OCI-LY3 (cell line): ENCODE measurements around the gene VASH2.

Experiments used
- H2AFZ ChIP-seq: fragments of 200-600, 300-600 bp; shearing (Covaris generic); 2 replicates; pipeline ENCODE4 v1.6.0; 2014; ENCODE audit warnings: antibody characterized with exemption, low read depth, low read length
- H3K27ac ChIP-seq: fragments of 200-600, 300-600 bp; sonication (generic); 2 replicates; pipeline ENCODE4 v1.5.1; 2014; ENCODE audit warnings: mild to moderate bottlenecking, low read length, moderate library complexity, mixed read lengths
- H3K27me3 ChIP-seq: fragments of 200-600, 300-600 bp; sonication (generic); 2 replicates; pipeline ENCODE4 v1.6.1; 2014; ENCODE audit warnings: low read depth, low read length, mixed read lengths
- H3K36me3 ChIP-seq: fragments of 200-600, 300-600 bp; sonication (generic); replicated peaks from 2 replicates; pipeline ENCODE3; 2014; ENCODE audit warnings: low read depth, low read length, mixed read lengths
- H3K4me1 ChIP-seq: fragments of 300-600, 200-600 bp; sonication (generic); 2 replicates; pipeline ENCODE4 v1.6.1; 2014; ENCODE audit warnings: low read length, mixed read lengths
- H3K4me2 ChIP-seq: fragments of 200-600, 300-600 bp; sonication (generic); 2 replicates; pipeline ENCODE4 v1.6.1; 2014; ENCODE audit warnings: low read length, mixed read lengths
- H3K4me3 ChIP-seq: fragments of 300-600, 200-600 bp; sonication (generic); 2 replicates; pipeline ENCODE4 v1.5.1; 2014; ENCODE audit warnings: antibody characterized with exemption, mild to moderate bottlenecking, low read length, moderate library complexity
- H3K79me2 ChIP-seq: fragments of 300-600, 200-600 bp; shearing (Covaris generic); 2 replicates; pipeline ENCODE4 v1.6.1; 2014; ENCODE audit warnings: mild to moderate bottlenecking, low read length, mixed read lengths
- H3K9ac ChIP-seq: fragments of 300-600, 200-600 bp; shearing (Covaris generic); 2 replicates; pipeline ENCODE4 v1.6.0; 2014; ENCODE audit warnings: mild to moderate bottlenecking, low read length, moderate library complexity
- H3K9me3 ChIP-seq: fragments of 200-600, 300-600 bp; shearing (Covaris generic); 2 replicates; pipeline ENCODE4 v1.6.1; 2014; ENCODE audit warnings: low read length, mixed read lengths; ENCODE audit not compliant: insufficient read depth
- H4K20me1 ChIP-seq: fragments of 200-600, 300-600 bp; sonication (generic); 2 replicates; pipeline ENCODE4 v1.6.1; 2016; ENCODE audit warnings: low read length, mixed read lengths; ENCODE audit not compliant: insufficient read depth
- EZH2phosphoT487 ChIP-seq: fragments of 200-600 bp; shearing (Covaris generic); IDR thresholded peaks from 2 replicates; pipeline ENCODE4 v1.6.1; 2018; ENCODE audit warnings: antibody characterized with exemption, mixed run types, low read depth
- TF ChIP-seq, protein P1 (sequence below): fragments of 200-600, 300-600 bp; sonication (generic); IDR thresholded peaks from 2 replicates; pipeline ENCODE4 v1.5.1; 2014; ENCODE audit warnings: antibody characterized with exemption, low read length, low read depth

Gene VASH2

GRCh38 chr1:212922016-212922415, 28.3 kb upstream of the VASH2 start:
- Histone ChIP-seq H3K4me2 (no peak overlapping the region), H2AFZ (no peak overlapping the region), H3K27ac (no peak overlapping the region), H3K27me3 (no peaks in the 10 kb centered on the region), H3K4me3 (no peak overlapping the region), H3K79me2 (no peaks in the 10 kb centered on the region), H3K36me3 (no peaks in the 10 kb centered on the region), H3K4me1 (peaks cover 14% of the 10 kb centered on the region), H3K9me3 (no peaks in the 10 kb centered on the region), H4K20me1 (no peaks in the 10 kb centered on the region), H3K9ac (no peak overlapping the region)
- TF ChIP-seq, protein P1, sequence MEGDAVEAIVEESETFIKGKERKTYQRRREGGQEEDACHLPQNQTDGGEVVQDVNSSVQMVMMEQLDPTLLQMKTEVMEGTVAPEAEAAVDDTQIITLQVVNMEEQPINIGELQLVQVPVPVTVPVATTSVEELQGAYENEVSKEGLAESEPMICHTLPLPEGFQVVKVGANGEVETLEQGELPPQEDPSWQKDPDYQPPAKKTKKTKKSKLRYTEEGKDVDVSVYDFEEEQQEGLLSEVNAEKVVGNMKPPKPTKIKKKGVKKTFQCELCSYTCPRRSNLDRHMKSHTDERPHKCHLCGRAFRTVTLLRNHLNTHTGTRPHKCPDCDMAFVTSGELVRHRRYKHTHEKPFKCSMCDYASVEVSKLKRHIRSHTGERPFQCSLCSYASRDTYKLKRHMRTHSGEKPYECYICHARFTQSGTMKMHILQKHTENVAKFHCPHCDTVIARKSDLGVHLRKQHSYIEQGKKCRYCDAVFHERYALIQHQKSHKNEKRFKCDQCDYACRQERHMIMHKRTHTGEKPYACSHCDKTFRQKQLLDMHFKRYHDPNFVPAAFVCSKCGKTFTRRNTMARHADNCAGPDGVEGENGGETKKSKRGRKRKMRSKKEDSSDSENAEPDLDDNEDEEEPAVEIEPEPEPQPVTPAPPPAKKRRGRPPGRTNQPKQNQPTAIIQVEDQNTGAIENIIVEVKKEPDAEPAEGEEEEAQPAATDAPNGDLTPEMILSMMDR: no peak
- TF ChIP-seq EZH2phosphoT487: no peak

DNA sequence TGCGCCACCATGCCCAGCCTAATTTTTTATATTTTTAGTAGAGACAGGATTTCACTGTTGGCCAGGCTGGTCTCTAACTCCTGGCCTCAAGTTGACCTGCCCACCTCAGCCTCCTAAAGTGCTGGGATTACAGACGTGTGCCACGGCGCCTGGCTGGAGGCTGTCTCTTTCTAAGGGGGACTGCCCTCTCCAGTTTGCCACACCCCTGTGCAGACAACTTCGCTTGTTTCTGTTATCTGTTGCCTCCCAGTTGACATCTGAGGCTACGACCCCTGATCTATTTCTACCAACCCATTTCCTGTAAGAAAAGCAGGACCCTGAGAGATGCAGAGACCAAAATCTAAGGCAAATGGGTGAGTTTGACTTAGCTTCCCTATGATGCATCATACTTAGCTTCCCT, 24.0 kb upstream of the VASH2 start:
- no peak for TF ChIP-seq EZH2phosphoT487
- TF ChIP-seq, protein P1: no peak
- H3K79me2 ChIP-seq: no peaks in the 10 kb centered on the region
- H4K20me1 ChIP-seq: no peaks in the 10 kb centered on the region
- H3K9ac ChIP-seq: no peak overlapping the region
- no peaks in the 10 kb centered on the region for H3K27me3 ChIP-seq
- H3K4me3 ChIP-seq: no peak overlapping the region
- H3K27ac ChIP-seq: no peak overlapping the region
- H3K4me2 ChIP-seq: no peak overlapping the region
- peaks cover 39% of the 10 kb centered on the region for H3K4me1 ChIP-seq
- H3K36me3 ChIP-seq: no peaks in the 10 kb centered on the region
- no peaks in the 10 kb centered on the region for H3K9me3 ChIP-seq
- no peak overlapping the region for H2AFZ ChIP-seq

GRCh38 chr1:212928323-212929291, 21.7 kb upstream of the VASH2 start:
- Histone ChIP-seq H3K9ac (peak overlapping the region; percentile 65), H3K4me3 (peak overlapping the region; percentile 45), H3K4me1 (peaks cover 45% of the 10 kb centered on the region), H2AFZ (peak overlapping the region; percentile 56; the same call in 1 of the 2 replicates), H3K27me3 (no peaks in the 10 kb centered on the region), H4K20me1 (no peaks in the 10 kb centered on the region), H3K4me2 (peak overlapping the region; percentile 67), H3K27ac (peak overlapping the region; percentile 91), H3K9me3 (no peaks in the 10 kb centered on the region), H3K79me2 (no peaks in the 10 kb centered on the region), H3K36me3 (no peaks in the 10 kb centered on the region)
- TF ChIP-seq EZH2phosphoT487: no peak
- TF ChIP-seq, protein P1: no peak

DNA sequence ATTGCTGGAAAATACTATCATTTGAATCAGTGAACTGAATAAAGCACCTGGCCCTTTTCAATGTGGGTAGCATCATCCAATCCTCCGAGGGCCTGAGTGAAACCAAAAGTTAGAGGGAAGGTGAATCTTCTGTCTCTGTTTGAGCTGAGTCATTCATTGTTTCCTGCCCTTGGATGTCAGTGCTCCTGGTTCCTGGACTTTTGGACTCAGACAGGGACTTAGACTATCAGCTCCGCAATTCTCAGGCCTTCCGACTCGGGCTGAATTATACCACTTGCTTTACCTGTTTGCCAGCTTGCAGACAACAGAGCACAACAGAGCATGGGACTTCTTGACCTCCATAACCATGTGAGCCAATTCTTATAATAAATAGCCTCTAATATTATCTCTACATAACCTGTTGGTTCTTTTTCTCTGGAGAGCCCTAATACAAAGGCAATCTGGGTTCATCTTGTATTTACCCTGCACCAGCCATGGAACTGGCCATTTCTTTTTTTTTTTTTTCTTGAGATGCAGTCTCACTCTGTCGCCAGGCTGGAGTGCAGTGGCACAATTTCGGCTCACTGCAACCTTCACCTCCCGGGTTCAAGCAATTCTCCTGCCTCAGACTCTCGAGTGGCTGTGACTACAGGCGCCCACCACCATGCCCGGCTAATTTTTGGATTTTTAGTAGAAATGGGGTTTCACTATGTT, 19.2 kb upstream of the VASH2 start:
- Histone ChIP-seq H3K4me2 (peak overlapping the region; percentile 27), H3K9me3 (no peaks in the 10 kb centered on the region), H3K4me1 (peaks cover 48% of the 10 kb centered on the region), H3K27ac (peak overlapping the region; percentile 27; the same call in 1 of the 2 replicates), H3K27me3 (no peaks in the 10 kb centered on the region), H3K4me3 (no peak overlapping the region), H3K9ac (peak overlapping the region; percentile 16; the same call in 1 of the 2 replicates), H4K20me1 (no peaks in the 10 kb centered on the region), H2AFZ (no peak overlapping the region), H3K36me3 (no peaks in the 10 kb centered on the region), H3K79me2 (no peaks in the 10 kb centered on the region)
- TF ChIP-seq EZH2phosphoT487: no peak
- TF ChIP-seq, protein P1: no peak
